Neural cell (in vitro differentiated cells): ENCODE measurements around the gene BGN. TPM values are rescaled to one million over a fixed set of nuclear protein-coding genes. Genes with fewer than 3 reads are reported as not detected.

ENCODE experiments used
- H2AFZ ChIP-seq: fragments of 200-600, 300-800 bp; sonication (generic), shearing (Covaris generic); 2 replicates; pipeline ENCODE4 v1.6.0; 2014; ENCODE audit warnings: low read depth, mild to moderate bottlenecking, antibody characterized with exemption, low read length, moderate library complexity
- H3F3A ChIP-seq: fragments of 200-600 bp; shearing (Covaris generic); 2 replicates; pipeline ENCODE4 v1.6.1; 2016; ENCODE audit warnings: mild to moderate bottlenecking, moderate library complexity, mixed read lengths, antibody characterized with exemption, low read length; ENCODE audit not compliant: insufficient read depth, poor library complexity, severe bottlenecking
- H3K27ac ChIP-seq: fragments of 200-600, 300-800 bp; sonication (generic), shearing (Covaris generic); 2 replicates; pipeline ENCODE4 v1.5.1; 2014; ENCODE audit warnings: mild to moderate bottlenecking, low read length, moderate library complexity
- H3K27me3 ChIP-seq: fragments of 300-800, 200-600 bp; sonication (generic), shearing (Covaris generic); 2 replicates; pipeline ENCODE4 v1.6.0; 2014; ENCODE audit warnings: mild to moderate bottlenecking, low read depth, low read length, moderate library complexity; ENCODE audit not compliant: insufficient read depth
- H3K36me3 ChIP-seq: fragments of 300-800, 200-600 bp; sonication (generic), shearing (Covaris generic); 2 replicates; pipeline ENCODE4 v1.5.1; 2014; ENCODE audit warnings: mild to moderate bottlenecking, antibody characterized with exemption, low read length, moderate library complexity; ENCODE audit not compliant: insufficient read depth
- H3K4me2 ChIP-seq: fragments of 300-800, 200-600 bp; sonication (generic), shearing (Covaris generic); 2 replicates; pipeline ENCODE4 v1.6.0; 2014; ENCODE audit warnings: mild to moderate bottlenecking, low read length
- H3K4me3 ChIP-seq: fragments of 300-800, 200-600 bp; sonication (generic), shearing (Covaris generic); 2 replicates; pipeline ENCODE4 v1.5.1; 2014; ENCODE audit warnings: mild to moderate bottlenecking, low read length, moderate library complexity
- H3K79me2 ChIP-seq: fragments of 200-600 bp; shearing (Covaris generic); replicated peaks from 2 replicates; pipeline ENCODE4 v1.6.0; 2014; ENCODE audit warnings: mild to moderate bottlenecking, low read length, moderate library complexity; ENCODE audit not compliant: insufficient read depth
- H3K9ac ChIP-seq: fragments of 300-800, 200-600 bp; sonication (generic), shearing (Covaris generic); 2 replicates; pipeline ENCODE4 v1.6.1; 2016; ENCODE audit warnings: mild to moderate bottlenecking, low read length, mixed read lengths
- H3K9me2 ChIP-seq: fragments of 200-600 bp; shearing (Covaris generic); 2 replicates; pipeline ENCODE4 v1.6.1; 2016; ENCODE audit warnings: mild to moderate bottlenecking, low read length, mixed read lengths; ENCODE audit not compliant: insufficient read depth
- H3K9me3 ChIP-seq: fragments of 200-600, 300-800 bp; sonication (generic), shearing (Covaris generic); 2 replicates; pipeline ENCODE4 v1.6.1; 2016; ENCODE audit warnings: mild to moderate bottlenecking, mixed run types, low read length, moderate library complexity, mixed read lengths
- H4K20me1 ChIP-seq: fragments of 200-600 bp; shearing (Covaris generic); 2 replicates; pipeline ENCODE4 v1.6.1; 2016; ENCODE audit warnings: mild to moderate bottlenecking, mixed run types; ENCODE audit not compliant: insufficient read depth
- EP300 ChIP-seq: fragments of 450-650 bp; conservative IDR thresholded peaks from 2 replicates; pipeline ENCODE4 v1.6.1; 2014; ENCODE audit warnings: antibody characterized with exemption, mild to moderate bottlenecking, moderate library complexity; ENCODE audit not compliant: poor library complexity, severe bottlenecking
- EZH2 ChIP-seq: fragments of 200-600, 300-800 bp; shearing (Covaris generic), sonication (generic); IDR thresholded peaks from 2 replicates; pipeline ENCODE4 v1.6.1; 2014; ENCODE audit warnings: antibody characterized with exemption, low read length, borderline replicate concordance, mild to moderate bottlenecking; ENCODE audit not compliant: insufficient read depth, poor library complexity, severe bottlenecking
- MXI1 ChIP-seq: fragments of 450-650 bp; conservative IDR thresholded peaks from 2 replicates; pipeline ENCODE4 v1.6.1; 2014; ENCODE audit warnings: antibody characterized with exemption, mild to moderate bottlenecking; ENCODE audit not compliant: poor library complexity, severe bottlenecking
- POLR2AphosphoS5 ChIP-seq: IDR thresholded peaks from 2 replicates; pipeline ENCODE4 v1.6.1; 2012
- RAD21 ChIP-seq: fragments of 450-650 bp; conservative IDR thresholded peaks from 2 replicates; pipeline ENCODE4 v1.6.1; 2014; ENCODE audit warnings: antibody characterized with exemption, mild to moderate bottlenecking, moderate library complexity
- SMC3 ChIP-seq: fragments of 450-650 bp; conservative IDR thresholded peaks from 2 replicates; pipeline ENCODE4 v1.6.1; 2014; ENCODE audit warnings: antibody characterized with exemption, mild to moderate bottlenecking, moderate library complexity; ENCODE audit not compliant: poor library complexity
- TAF1 ChIP-seq: IDR thresholded peaks from 2 replicates; pipeline ENCODE4 v1.6.1; 2012; ENCODE audit warnings: low read depth
- polyA plus RNA-seq: library from polyadenylated mRNA; depleted of rRNA; stranded (reverse); fragments of >200 nt; gene quantifications from 2 replicates; pipeline ENCODE4 v1.2.3, GENCODE V29; 2014
- TF ChIP-seq, protein P1 (sequence below): fragments of 450-650 bp; IDR thresholded peaks from 2 replicates; pipeline ENCODE4 v1.5.1; 2014; ENCODE audit warnings: antibody characterized with exemption, mild to moderate bottlenecking, moderate library complexity; ENCODE audit not compliant: poor library complexity, severe bottlenecking
- TF ChIP-seq, protein P2 (sequence below): IDR thresholded peaks from 2 replicates; pipeline ENCODE4 v1.6.1; 2012; ENCODE audit warnings: borderline replicate concordance

Gene BGN
- polyA plus RNA-seq, 1 donor from 2014 or later, result not detected

DNA sequence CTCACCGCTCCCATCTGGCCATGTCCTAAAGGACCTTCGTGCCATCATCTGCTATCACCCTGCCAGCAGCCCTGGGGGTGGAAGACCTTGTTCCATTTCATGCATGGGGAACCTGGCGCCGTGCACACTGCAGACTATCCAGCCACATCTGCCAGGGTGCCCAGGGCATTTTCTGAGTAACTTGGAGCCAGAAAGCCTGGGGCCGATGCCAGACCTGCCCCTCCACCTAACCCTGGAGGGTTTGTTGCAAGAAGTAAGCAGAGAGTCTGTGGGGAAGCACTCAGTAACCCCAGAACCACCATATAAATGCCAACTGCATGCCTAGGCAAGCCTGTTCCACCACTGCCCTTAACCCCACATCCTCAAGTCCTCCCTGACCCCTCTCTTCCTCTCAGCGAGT lies 31.7 kb upstream of the BGN start:
- no peaks in the 10 kb centered on the region for H3K9me3 ChIP-seq
- H3K79me2 ChIP-seq, result no peaks in the 10 kb centered on the region
- no peaks in the 10 kb centered on the region for H3K9me2 ChIP-seq
- TF ChIP-seq POLR2AphosphoS5 (no peak), TAF1 (no peak), SMC3 (no peak), EZH2 (no peak), EP300 (no peak), RAD21 (no peak), MXI1 (no peak)
- TF ChIP-seq, protein P1, sequence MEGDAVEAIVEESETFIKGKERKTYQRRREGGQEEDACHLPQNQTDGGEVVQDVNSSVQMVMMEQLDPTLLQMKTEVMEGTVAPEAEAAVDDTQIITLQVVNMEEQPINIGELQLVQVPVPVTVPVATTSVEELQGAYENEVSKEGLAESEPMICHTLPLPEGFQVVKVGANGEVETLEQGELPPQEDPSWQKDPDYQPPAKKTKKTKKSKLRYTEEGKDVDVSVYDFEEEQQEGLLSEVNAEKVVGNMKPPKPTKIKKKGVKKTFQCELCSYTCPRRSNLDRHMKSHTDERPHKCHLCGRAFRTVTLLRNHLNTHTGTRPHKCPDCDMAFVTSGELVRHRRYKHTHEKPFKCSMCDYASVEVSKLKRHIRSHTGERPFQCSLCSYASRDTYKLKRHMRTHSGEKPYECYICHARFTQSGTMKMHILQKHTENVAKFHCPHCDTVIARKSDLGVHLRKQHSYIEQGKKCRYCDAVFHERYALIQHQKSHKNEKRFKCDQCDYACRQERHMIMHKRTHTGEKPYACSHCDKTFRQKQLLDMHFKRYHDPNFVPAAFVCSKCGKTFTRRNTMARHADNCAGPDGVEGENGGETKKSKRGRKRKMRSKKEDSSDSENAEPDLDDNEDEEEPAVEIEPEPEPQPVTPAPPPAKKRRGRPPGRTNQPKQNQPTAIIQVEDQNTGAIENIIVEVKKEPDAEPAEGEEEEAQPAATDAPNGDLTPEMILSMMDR, result no peak
- TF ChIP-seq, protein P2, sequence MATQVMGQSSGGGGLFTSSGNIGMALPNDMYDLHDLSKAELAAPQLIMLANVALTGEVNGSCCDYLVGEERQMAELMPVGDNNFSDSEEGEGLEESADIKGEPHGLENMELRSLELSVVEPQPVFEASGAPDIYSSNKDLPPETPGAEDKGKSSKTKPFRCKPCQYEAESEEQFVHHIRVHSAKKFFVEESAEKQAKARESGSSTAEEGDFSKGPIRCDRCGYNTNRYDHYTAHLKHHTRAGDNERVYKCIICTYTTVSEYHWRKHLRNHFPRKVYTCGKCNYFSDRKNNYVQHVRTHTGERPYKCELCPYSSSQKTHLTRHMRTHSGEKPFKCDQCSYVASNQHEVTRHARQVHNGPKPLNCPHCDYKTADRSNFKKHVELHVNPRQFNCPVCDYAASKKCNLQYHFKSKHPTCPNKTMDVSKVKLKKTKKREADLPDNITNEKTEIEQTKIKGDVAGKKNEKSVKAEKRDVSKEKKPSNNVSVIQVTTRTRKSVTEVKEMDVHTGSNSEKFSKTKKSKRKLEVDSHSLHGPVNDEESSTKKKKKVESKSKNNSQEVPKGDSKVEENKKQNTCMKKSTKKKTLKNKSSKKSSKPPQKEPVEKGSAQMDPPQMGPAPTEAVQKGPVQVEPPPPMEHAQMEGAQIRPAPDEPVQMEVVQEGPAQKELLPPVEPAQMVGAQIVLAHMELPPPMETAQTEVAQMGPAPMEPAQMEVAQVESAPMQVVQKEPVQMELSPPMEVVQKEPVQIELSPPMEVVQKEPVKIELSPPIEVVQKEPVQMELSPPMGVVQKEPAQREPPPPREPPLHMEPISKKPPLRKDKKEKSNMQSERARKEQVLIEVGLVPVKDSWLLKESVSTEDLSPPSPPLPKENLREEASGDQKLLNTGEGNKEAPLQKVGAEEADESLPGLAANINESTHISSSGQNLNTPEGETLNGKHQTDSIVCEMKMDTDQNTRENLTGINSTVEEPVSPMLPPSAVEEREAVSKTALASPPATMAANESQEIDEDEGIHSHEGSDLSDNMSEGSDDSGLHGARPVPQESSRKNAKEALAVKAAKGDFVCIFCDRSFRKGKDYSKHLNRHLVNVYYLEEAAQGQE, result no peak
- no peak overlapping the region for H3K27ac ChIP-seq
- H3K9ac ChIP-seq, result no peak overlapping the region
- H2AFZ ChIP-seq, result no peak overlapping the region
- H4K20me1 ChIP-seq, result no peaks in the 10 kb centered on the region
- H3K27me3 ChIP-seq, result no peaks in the 10 kb centered on the region
- no peak overlapping the region for H3K4me3 ChIP-seq
- H3K36me3 ChIP-seq, result no peaks in the 10 kb centered on the region
- H3F3A ChIP-seq, result no peaks in the 10 kb centered on the region
- H3K4me2 ChIP-seq, result no peak overlapping the region

DNA sequence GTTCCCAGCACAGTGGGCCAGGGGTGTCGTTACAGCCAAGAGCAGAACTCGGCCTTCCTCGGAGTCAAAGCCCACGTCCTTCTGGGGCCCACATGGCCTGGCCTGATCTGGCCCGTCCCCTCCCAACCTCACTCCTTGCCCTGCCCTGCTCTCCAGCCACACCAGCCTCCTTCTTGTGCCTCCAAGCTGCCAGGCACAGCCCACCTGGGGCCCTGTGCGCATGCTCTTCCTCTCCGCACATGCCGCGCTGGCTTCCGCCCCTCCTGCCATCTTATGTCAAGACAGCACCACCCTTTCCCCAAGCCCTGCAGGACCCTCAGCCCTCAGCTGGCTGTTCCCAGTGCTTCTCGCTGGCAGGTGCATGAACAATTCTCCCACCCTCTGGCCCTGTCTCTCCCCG lies 31.2 kb upstream of the BGN start:
- H3K79me2 ChIP-seq, result no peaks in the 10 kb centered on the region
- H3K9ac ChIP-seq, result no peak overlapping the region
- no peak overlapping the region for H3K4me2 ChIP-seq
- no peak overlapping the region for H3K27ac ChIP-seq
- no peak overlapping the region for H2AFZ ChIP-seq
- no peaks in the 10 kb centered on the region for H3K9me2 ChIP-seq
- no peaks in the 10 kb centered on the region for H3F3A ChIP-seq
- no peak overlapping the region for H3K4me3 ChIP-seq
- no peak for TF ChIP-seq EP300
- TF ChIP-seq, protein P1, result no peak
- TF ChIP-seq SMC3, result no peak
- no peak for TF ChIP-seq RAD21
- no peak for TF ChIP-seq TAF1
- TF ChIP-seq POLR2AphosphoS5, result no peak
- TF ChIP-seq, protein P2, result no peak
- TF ChIP-seq MXI1, result no peak
- TF ChIP-seq EZH2, result no peak
- no peaks in the 10 kb centered on the region for H3K36me3 ChIP-seq
- no peaks in the 10 kb centered on the region for H3K27me3 ChIP-seq
- no peaks in the 10 kb centered on the region for H4K20me1 ChIP-seq
- H3K9me3 ChIP-seq, result no peaks in the 10 kb centered on the region
